Suprapubic skin (tissue), 4 donors: Measurements from ENCODE around the gene RABGAP1.

ENCODE experiments used
- EP300 ChIP-seq: sonication (generic); formaldehyde crosslinking; IDR thresholded peaks from one replicate; pipeline ENCODE4 v1.6.1; 2017; ENCODE audit warnings: antibody characterized with exemption
- POLR2A ChIP-seq, 2 donors: fragments of 450-650 bp; IDR thresholded peaks; one replicate each; pipeline ENCODE4 v1.6.1; 2017; ENCODE audit warnings: antibody characterized with exemption in 2 of 2, mild to moderate bottlenecking in 2 of 2, moderate library complexity in 2 of 2
- POLR2AphosphoS5 ChIP-seq, 3 donors: sonication (generic); formaldehyde crosslinking; IDR thresholded peaks; one replicate each; pipeline ENCODE4 v1.6.1; 2017; ENCODE audit warnings: antibody characterized with exemption in 3 of 3
- TF ChIP-seq, protein P1 (sequence below), 2 donors: fragments of 200-600 bp in 1 of 2; fragments of 450-650 bp in 1 of 2; sonication (generic) in 1 of 2; IDR thresholded peaks; one replicate each; pipeline ENCODE4 v1.5.1; 2016 to 2019; ENCODE audit warnings: antibody characterized with exemption in 2 of 2, mild to moderate bottlenecking in 1 of 2, moderate library complexity in 1 of 2

DNA sequence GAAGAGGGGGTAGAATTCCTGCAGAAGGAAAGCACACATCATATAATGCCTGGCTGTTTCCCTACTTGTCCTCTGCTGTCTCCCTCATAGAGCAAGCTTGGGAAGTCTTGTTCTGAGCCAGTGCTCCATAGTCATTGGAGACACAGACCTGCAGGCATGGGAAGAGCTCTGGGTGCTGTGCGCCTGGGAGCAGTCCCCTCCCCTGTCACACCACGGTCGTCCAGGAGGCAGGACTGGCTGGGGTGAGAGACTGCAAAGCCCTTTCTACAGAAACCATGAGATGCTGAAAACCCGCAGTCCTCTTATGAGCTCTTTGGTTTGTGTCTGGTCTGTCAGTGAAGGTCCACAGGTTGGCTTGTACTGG is 157.3 kb downstream of the RABGAP1 start:
- TF ChIP-seq, protein P1, sequence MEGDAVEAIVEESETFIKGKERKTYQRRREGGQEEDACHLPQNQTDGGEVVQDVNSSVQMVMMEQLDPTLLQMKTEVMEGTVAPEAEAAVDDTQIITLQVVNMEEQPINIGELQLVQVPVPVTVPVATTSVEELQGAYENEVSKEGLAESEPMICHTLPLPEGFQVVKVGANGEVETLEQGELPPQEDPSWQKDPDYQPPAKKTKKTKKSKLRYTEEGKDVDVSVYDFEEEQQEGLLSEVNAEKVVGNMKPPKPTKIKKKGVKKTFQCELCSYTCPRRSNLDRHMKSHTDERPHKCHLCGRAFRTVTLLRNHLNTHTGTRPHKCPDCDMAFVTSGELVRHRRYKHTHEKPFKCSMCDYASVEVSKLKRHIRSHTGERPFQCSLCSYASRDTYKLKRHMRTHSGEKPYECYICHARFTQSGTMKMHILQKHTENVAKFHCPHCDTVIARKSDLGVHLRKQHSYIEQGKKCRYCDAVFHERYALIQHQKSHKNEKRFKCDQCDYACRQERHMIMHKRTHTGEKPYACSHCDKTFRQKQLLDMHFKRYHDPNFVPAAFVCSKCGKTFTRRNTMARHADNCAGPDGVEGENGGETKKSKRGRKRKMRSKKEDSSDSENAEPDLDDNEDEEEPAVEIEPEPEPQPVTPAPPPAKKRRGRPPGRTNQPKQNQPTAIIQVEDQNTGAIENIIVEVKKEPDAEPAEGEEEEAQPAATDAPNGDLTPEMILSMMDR (IDR thresholded peaks at IDR 0.05), result no peak
- TF ChIP-seq POLR2AphosphoS5 (IDR thresholded peaks at IDR 0.05) (no peak), EP300 (no peak), POLR2A (IDR thresholded peaks at IDR 0.05) (no peak)
